K562 (cell line): Measurements from ENCODE around the gene HEMGN. TPM values are rescaled to one million over a fixed set of nuclear protein-coding genes. Genes with fewer than 3 reads are reported as not detected.
"Not testable (repeated sequence)": the region's sequence is repeated elsewhere in the genome, so short reads cannot be mapped to it uniquely, and the experiment has no call there.

Experiments
- BCLAF1 ChIP-seq, 2 experiments: fragments of 450-650 bp in 1 of 2; IDR thresholded peaks; 2 replicates each; pipeline ENCODE4 v1.6.1; 2011 to 2017; ENCODE audit warnings: low read depth in 2 of 2, antibody characterized with exemption in 1 of 2, borderline replicate concordance in 1 of 2, low read length in 1 of 2, mild to moderate bottlenecking in 1 of 2, mixed read lengths in 1 of 2; ENCODE audit not compliant: control insufficient read depth in 1 of 2
- BRD9 ChIP-seq: fragments of 450-650 bp; IDR thresholded peaks from 2 replicates; pipeline ENCODE4 v1.6.1; 2018; ENCODE audit warnings: low read depth; ENCODE audit not compliant: partially characterized antibody
- FOXA3 ChIP-seq, 2 experiments: fragments of 450-650 bp in 1 of 2; sonication (generic) in 1 of 2; formaldehyde crosslinking; IDR thresholded peaks in 1 of 2; conservative IDR thresholded peaks in 1 of 2; 2 replicates each; pipeline versions ENCODE4 v1.4.0 to v1.8.0; 2020 to 2022; ENCODE audit warnings: mild to moderate bottlenecking in 2 of 2, missing genetic modification reagents in 1 of 2
- JUNB ChIP-seq: fragments of 450-650 bp; formaldehyde crosslinking; conservative IDR thresholded peaks from 2 replicates; pipeline ENCODE4 v1.4.0; 2020; ENCODE audit warnings: mild to moderate bottlenecking
- JUND ChIP-seq, 2 experiments: IDR thresholded peaks; 2 replicates in 1 of 2; 3 replicates in 1 of 2; pipeline ENCODE4 v1.6.1; 2011; ENCODE audit warnings: borderline replicate concordance in 2 of 2, low read depth in 2 of 2, low read length in 2 of 2, improper control_type of control experiment in 1 of 2, missing biosample characterization in 1 of 2, missing genetic modification characterization in 1 of 2, missing genetic modification reagents in 1 of 2
- MNT ChIP-seq, 2 experiments: fragments of 450-650 bp; conservative IDR thresholded peaks; 2 replicates each; pipeline ENCODE4 v1.6.1; 2017; ENCODE audit warnings: mild to moderate bottlenecking in 2 of 2, moderate library complexity in 2 of 2
- PHB2 ChIP-seq: fragments of 450-650 bp; IDR thresholded peaks from 2 replicates; pipeline ENCODE4 v1.6.1; 2017; ENCODE audit warnings: low read depth
- RAD51 ChIP-seq: fragments of 450-650 bp; IDR thresholded peaks from 2 replicates; pipeline ENCODE4 v1.7.1; 2016; ENCODE audit warnings: low read depth, mild to moderate bottlenecking, borderline replicate concordance
- SMARCE1 ChIP-seq: fragments of 450-650 bp; IDR thresholded peaks from 2 replicates; pipeline ENCODE4 v1.7.1; 2016; ENCODE audit warnings: mild to moderate bottlenecking
- polyA plus RNA-seq, 8 experiments: library from polyadenylated mRNA; depleted of rRNA in 4 of 8; stranded (reverse) in 5 of 8; unstranded in 3 of 8; fragments of >200 nt; fragmentation: Nextera tagmentation in 2 of 8; fragmentation: Illumina TruSeq in 1 of 8; extraction: Ambion mirVana in 2 of 8; extraction: Trizol in 1 of 8; gene quantifications; 2 replicates each; pipeline versions ENCODE4 v1.2.1 to v1.2.3, GENCODE V29; 2011 to 2014; ENCODE audit warnings: inconsistent platforms in 1 of 8, missing spikeins in 1 of 8
- total RNA-seq, 7 experiments: library from RNA; depleted of rRNA in 6 of 7; stranded (reverse); fragments of >200 nt in 6 of 7; fragmentation: Illumina TruSeq in 2 of 7; extraction: Trizol in 2 of 7; gene quantifications; 2 replicates each; pipeline versions ENCODE4 v1.2.1 to v1.2.3, GENCODE V29; 2011 to 2021; ENCODE audit warnings: low replicate concordance in 1 of 7
- TF ChIP-seq, protein P1 (sequence below): IDR thresholded peaks from 2 replicates; pipeline ENCODE4 v1.6.1; 2012; ENCODE audit warnings: low read depth, low read length, improper control_type of control experiment, borderline replicate concordance
- TF ChIP-seq, protein P2 (sequence below): fragments of 450-650 bp; IDR thresholded peaks from 2 replicates; pipeline ENCODE4 v1.6.1; 2016; ENCODE audit warnings: antibody characterized with exemption
- TF ChIP-seq, protein P3 (sequence below), 2 experiments: fragments of 250-450 bp in 1 of 2; fragments of 450-650 bp in 1 of 2; sonication (Bioruptor Pico) in 1 of 2; IDR thresholded peaks; 2 replicates each; pipeline versions ENCODE4 v1.6.1 to v1.8.0; 2016 to 2021; ENCODE audit warnings: mild to moderate bottlenecking in 2 of 2, moderate library complexity in 2 of 2, missing compliant biosample characterization in 1 of 2, missing genetic modification characterization in 1 of 2

Gene HEMGN
- total and polyA plus RNA-seq, 9 of the 15 experiments (the other 6 are each of a cell fraction or from before 2014, with no cell fraction given): 56.3 to 258 (median 137) TPM

DNA sequence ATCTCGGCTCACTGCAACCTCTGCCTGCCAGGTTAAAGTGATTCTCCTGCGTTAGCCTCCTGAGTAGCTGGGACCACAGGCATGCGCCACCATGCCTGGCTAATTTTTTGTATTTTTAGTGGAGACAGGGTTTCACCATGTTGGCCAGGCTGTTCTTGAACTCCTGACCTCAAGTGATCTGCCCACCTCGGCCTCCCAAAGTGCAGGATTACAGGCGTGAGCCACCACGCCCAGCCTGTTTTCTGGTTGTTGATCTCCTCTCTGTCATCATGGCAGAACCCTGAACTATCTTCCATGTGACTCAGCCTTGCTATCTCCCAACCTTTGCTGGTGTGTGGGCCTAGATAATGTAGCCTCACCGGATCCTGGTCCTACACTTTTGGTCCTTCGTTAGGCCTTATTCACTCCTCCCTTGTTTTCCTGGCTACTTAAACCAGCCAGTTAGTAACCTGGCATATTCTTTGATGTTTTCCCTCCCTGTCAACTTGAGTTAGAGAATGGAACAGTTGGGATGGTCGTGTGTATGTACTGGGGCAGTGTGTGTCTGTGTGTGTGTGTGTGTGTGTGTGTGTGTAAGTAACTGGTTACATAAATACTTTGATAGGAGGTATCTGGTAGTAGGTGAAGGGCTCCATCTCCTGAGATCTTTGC, 22.8 kb upstream of the HEMGN start (continued):
- peak; percentile 29 to 66; a peak in 1 of 4 replicates for TF ChIP-seq BCLAF1 (IDR thresholded peaks at IDR 0.05; ENCODE audit: borderline replicate concordance in 1 of 2, control insufficient read depth in 1 of 2, low read depth in 2 of 2, low read length in 1 of 2)
- 0 out of 2 replicates have a peak, but pooled peaks have one; percentile 18 for TF ChIP-seq JUNB
- peak; percentile 89 for TF ChIP-seq PHB2
- peak; percentile 96 for TF ChIP-seq JUND (IDR thresholded peaks at IDR 0.05; ENCODE audit: borderline replicate concordance, low read depth, low read length)
- TF ChIP-seq JUND (tag; IDR thresholded peaks at IDR 0.05; ENCODE audit: borderline replicate concordance, low read depth, low read length): peak; percentile 94; the same call in 2 of the 3 replicates
- TF ChIP-seq, protein P1, sequence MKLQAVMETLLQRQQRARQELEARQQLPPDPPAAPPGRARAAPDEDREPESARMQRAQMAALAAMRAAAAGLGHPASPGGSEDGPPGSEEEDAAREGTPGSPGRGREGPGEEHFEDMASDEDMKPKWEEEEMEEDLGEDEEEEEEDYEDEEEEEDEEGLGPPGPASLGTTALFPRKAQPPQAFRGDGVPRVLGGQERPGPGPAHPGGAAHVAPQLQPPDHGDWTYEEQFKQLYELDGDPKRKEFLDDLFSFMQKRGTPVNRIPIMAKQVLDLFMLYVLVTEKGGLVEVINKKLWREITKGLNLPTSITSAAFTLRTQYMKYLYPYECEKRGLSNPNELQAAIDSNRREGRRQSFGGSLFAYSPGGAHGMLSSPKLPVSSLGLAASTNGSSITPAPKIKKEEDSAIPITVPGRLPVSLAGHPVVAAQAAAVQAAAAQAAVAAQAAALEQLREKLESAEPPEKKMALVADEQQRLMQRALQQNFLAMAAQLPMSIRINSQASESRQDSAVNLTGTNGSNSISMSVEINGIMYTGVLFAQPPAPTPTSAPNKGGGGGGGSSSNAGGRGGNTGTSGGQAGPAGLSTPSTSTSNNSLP: peak; percentile 66; the same call in 1 of the 2 replicates
- TF ChIP-seq MNT (conservative IDR thresholded peaks at IDR 0.05): peak; percentile 82 to 92
- TF ChIP-seq SMARCE1: peak; percentile 98
- TF ChIP-seq FOXA3 (CRISPR knock-in tag; conservative IDR thresholded peaks at IDR 0.05 in 1 of 2, IDR thresholded peaks at IDR 0.05 in 1 of 2): peak; percentile 37 to 89; a peak in 2 of 4 replicates
- peak; percentile 79 for TF ChIP-seq RAD51
- TF ChIP-seq BRD9: peak; percentile 98
- TF ChIP-seq, protein P2, sequence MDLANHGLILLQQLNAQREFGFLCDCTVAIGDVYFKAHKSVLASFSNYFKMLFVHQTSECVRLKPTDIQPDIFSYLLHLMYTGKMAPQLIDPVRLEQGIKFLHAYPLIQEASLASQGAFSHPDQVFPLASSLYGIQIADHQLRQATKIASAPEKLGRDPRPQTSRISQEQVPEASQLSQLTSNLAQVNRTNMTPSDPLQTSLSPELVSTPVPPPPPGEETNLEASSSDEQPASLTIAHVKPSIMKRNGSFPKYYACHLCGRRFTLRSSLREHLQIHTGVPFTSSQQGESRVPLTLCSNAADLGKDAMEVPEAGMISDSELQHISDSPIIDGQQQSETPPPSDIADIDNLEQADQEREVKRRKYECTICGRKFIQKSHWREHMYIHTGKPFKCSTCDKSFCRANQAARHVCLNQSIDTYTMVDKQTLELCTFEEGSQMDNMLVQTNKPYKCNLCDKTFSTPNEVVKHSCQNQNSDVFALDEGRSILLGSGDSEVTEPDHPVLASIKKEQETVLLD: peak; percentile 91
- TF ChIP-seq, protein P3, sequence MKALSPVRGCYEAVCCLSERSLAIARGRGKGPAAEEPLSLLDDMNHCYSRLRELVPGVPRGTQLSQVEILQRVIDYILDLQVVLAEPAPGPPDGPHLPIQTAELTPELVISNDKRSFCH (CRISPR knock-in tag; IDR thresholded peaks at IDR 0.05): not testable (repeated sequence)
- TF ChIP-seq, protein P3 (tag; IDR thresholded peaks at IDR 0.05): peak; percentile 97
